ENCODE data around the gene SH3BP2.

DNA sequence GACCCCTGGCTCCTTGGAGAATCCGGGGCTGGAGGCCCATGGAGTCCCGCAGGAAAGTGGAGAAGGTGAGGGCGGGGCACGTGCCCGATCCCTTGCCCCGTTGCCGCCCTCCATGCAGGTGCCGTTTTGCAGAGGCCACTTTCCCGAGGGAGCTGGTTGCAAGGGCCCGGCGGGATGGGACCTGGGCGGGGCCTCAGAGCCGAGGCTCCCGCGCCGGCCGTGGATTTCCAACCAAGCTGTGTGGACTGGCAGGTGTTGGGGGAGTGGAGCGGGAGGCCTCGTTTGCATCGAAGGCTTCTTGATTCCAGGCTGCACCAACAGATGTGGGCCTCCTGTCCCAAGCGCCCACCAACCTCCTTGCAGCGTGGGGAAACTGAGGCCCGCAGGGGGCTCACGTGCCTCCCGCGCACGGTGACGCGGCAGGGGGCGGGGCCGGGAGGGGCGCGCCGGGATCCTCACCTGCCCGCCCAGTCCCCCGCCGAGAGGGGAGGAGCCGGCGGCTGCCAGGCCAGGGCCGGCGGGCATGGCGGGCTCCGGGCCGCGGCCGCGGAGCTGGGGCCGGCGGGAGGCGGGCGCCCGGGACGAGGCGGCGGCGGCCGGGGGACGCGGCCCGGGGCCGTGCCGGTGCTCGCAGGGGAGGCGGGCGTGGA is 24.9 kb downstream of the SH3BP2 start:
- TF ChIP-seq, protein P1, sequence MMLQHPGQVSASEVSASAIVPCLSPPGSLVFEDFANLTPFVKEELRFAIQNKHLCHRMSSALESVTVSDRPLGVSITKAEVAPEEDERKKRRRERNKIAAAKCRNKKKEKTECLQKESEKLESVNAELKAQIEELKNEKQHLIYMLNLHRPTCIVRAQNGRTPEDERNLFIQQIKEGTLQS (IDR thresholded peaks at IDR 0.05) = no peak
- no peak for TF ChIP-seq SIN3A (IDR thresholded peaks at IDR 0.05; ENCODE audit: low read depth)
- TF ChIP-seq, protein P2, sequence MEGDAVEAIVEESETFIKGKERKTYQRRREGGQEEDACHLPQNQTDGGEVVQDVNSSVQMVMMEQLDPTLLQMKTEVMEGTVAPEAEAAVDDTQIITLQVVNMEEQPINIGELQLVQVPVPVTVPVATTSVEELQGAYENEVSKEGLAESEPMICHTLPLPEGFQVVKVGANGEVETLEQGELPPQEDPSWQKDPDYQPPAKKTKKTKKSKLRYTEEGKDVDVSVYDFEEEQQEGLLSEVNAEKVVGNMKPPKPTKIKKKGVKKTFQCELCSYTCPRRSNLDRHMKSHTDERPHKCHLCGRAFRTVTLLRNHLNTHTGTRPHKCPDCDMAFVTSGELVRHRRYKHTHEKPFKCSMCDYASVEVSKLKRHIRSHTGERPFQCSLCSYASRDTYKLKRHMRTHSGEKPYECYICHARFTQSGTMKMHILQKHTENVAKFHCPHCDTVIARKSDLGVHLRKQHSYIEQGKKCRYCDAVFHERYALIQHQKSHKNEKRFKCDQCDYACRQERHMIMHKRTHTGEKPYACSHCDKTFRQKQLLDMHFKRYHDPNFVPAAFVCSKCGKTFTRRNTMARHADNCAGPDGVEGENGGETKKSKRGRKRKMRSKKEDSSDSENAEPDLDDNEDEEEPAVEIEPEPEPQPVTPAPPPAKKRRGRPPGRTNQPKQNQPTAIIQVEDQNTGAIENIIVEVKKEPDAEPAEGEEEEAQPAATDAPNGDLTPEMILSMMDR (IDR thresholded peaks at IDR 0.05 in 2 of 3, conservative IDR thresholded peaks at IDR 0.05 in 1 of 3; ENCODE audit: borderline replicate concordance in 1 of 3, insufficient read depth in 1 of 3, low read depth in 2 of 3, low read length in 2 of 3) = no peak
- peak; percentile 64 for TF ChIP-seq POLR2A (IDR thresholded peaks at IDR 0.05; ENCODE audit: borderline replicate concordance, extremely low read depth, insufficient read depth, insufficient read length)
- TF ChIP-seq YY1 (IDR thresholded peaks at IDR 0.05; ENCODE audit: extremely low read depth, insufficient replicate concordance, low read depth, low read length) = peak; percentile 48
- no peak for TF ChIP-seq EZH2 (IDR thresholded peaks at IDR 0.05)
- TF ChIP-seq EZH2phosphoT487 (IDR thresholded peaks at IDR 0.05; ENCODE audit: borderline replicate concordance) = no peak
- no peak for TF ChIP-seq EGR1 (IDR thresholded peaks at IDR 0.05; ENCODE audit: low read depth)
- no peak for TF ChIP-seq SRF (IDR thresholded peaks at IDR 0.05; ENCODE audit: low read depth)
- TF ChIP-seq, protein P3, sequence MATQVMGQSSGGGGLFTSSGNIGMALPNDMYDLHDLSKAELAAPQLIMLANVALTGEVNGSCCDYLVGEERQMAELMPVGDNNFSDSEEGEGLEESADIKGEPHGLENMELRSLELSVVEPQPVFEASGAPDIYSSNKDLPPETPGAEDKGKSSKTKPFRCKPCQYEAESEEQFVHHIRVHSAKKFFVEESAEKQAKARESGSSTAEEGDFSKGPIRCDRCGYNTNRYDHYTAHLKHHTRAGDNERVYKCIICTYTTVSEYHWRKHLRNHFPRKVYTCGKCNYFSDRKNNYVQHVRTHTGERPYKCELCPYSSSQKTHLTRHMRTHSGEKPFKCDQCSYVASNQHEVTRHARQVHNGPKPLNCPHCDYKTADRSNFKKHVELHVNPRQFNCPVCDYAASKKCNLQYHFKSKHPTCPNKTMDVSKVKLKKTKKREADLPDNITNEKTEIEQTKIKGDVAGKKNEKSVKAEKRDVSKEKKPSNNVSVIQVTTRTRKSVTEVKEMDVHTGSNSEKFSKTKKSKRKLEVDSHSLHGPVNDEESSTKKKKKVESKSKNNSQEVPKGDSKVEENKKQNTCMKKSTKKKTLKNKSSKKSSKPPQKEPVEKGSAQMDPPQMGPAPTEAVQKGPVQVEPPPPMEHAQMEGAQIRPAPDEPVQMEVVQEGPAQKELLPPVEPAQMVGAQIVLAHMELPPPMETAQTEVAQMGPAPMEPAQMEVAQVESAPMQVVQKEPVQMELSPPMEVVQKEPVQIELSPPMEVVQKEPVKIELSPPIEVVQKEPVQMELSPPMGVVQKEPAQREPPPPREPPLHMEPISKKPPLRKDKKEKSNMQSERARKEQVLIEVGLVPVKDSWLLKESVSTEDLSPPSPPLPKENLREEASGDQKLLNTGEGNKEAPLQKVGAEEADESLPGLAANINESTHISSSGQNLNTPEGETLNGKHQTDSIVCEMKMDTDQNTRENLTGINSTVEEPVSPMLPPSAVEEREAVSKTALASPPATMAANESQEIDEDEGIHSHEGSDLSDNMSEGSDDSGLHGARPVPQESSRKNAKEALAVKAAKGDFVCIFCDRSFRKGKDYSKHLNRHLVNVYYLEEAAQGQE (IDR thresholded peaks at IDR 0.05; ENCODE audit: low read depth) = no peak
